ENCODE data around the gene IKZF2. TPM values are rescaled to one million over a fixed set of nuclear protein-coding genes. Genes with fewer than 3 reads are reported as not detected.

The IKZF2 gene
- total RNA-seq, 1 experiment from 2014 or later: 5.2 TPM

Other genes starting within 250 kb of the IKZF2 start
- 13.3 and 33.7 TPM in 2 replicates for gene SPAG16, start 132.9 kb upstream of the IKZF2 start, total RNA-seq (2014; rRNA removed; shearing (Covaris generic); ENCODE audit: low replicate concordance)

Measured in MG63 (cell line).